NCI-H2081 (cell line): Measurements from ENCODE around the gene YY1.
"Not testable (repeated sequence)": the region's sequence is repeated elsewhere in the genome, so short reads cannot be mapped to it uniquely, and the experiment has no call there.

Experiments used
- DNase-seq, 2 experiments: peaks; one replicate each; lab custom pipeline; 2025; lab: John Stamatoyannopoulos, UW

YY1 gene

GRCh38 chr14:100283984-100284881 is 45.3 kb downstream of the YY1 start:
- no peak for DNase-seq

- peak; percentile 69 to 78 for DNase-seq
These were observed 46.3 kb downstream of the YY1 start for GRCh38 chr14:100285021-100285912.

- no peak for DNase-seq
These were observed 47.0 kb downstream of the YY1 start for GRCh38 chr14:100285913-100286400.

GRCh38 chr14:100286484-100287191 is 47.7 kb downstream of the YY1 start:
- no peak for DNase-seq

GRCh38 chr14:100287202-100287997 is 48.5 kb downstream of the YY1 start:
- DNase-seq = no peak

- not testable (repeated sequence) for DNase-seq
These were observed 49.0 kb downstream of the YY1 start for GRCh38 chr14:100287998-100288295.

GRCh38 chr14:100288382-100289185 is 49.6 kb downstream of the YY1 start:
- no peak for DNase-seq

- no peak for DNase-seq
These were observed 51.1 kb downstream of the YY1 start for GRCh38 chr14:100289916-100290606.

- no peak for DNase-seq
These were observed 51.8 kb downstream of the YY1 start for GRCh38 chr14:100290607-100291304.

- DNase-seq = no peak
These were observed 52.5 kb downstream of the YY1 start for GRCh38 chr14:100291305-100292075.

- no peak for DNase-seq
These were observed 53.4 kb downstream of the YY1 start for GRCh38 chr14:100292301-100292775.

- no peak for DNase-seq
These were observed 54.0 kb downstream of the YY1 start for GRCh38 chr14:100292776-100293461.

GRCh38 chr14:100293497-100294212 is 54.7 kb downstream of the YY1 start:
- DNase-seq = no peak

- no peak for DNase-seq
These were observed 55.4 kb downstream of the YY1 start for GRCh38 chr14:100294213-100294962.

- no peak for DNase-seq
These were observed 56.0 kb downstream of the YY1 start for GRCh38 chr14:100294963-100295330.

GRCh38 chr14:100295376-100296105 is 56.6 kb downstream of the YY1 start:
- DNase-seq = no peak
